ENCODE measurements around the gene CDHR2. TPM values are rescaled to one million over a fixed set of nuclear protein-coding genes. Genes with fewer than 3 reads are reported as not detected.

Gene CDHR2
- total and polyA plus RNA-seq, 2 donors (not counting 3 experiments of a cell fraction or from before 2014, with no cell fraction given) = not detected

DNA sequence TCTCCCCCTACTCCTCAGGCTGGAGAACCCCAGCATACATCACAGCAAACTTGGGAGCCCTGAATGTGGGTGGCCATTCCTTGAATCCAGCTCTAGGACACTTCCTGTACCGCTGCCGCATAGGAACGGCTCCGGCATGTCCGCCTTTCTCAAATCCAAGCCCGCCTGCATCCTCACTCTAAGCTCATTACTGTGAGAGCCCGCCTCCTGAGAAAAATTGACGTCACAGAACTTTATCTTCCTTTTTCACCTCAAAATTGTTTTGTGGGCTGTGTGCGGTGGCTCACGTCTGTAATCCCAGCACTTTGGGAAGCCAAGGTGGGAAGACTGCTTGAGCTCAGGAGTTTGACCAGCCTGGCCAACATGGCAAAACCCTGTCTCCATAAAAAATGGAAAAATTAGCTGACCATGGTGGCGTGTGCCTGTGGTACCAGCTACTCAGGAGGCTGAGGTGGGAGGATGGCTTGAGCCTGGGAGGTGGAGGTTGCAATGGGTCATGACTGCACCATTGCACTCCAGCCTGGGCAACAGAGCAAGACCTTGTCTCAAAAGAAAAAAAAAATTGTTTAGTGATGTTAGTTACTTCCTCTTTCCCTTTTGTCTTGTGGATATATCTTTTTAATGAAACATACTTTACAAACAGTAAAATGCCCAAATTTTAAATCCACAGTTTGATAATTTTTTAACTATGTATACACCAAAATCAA, 34.7 kb upstream of the CDHR2 start:
- FAIRE-seq = no peak
- intact Hi-C loops (cut with micrococcal nuclease) = no loop called here

More for the DNA sequence above, 34.7 kb upstream of the CDHR2 start:
- H3K9me1 ChIP-seq (replicated peaks; ENCODE audit: control insufficient read depth, extremely low read depth, insufficient read depth, low read length) = no peaks in the 10 kb centered on the region
- no TSS peak for BruUV-seq (replicated peaks)
- H3K79me2 ChIP-seq (ENCODE audit: control insufficient read depth, insufficient read depth, low read length) = no peaks in the 10 kb centered on the region
- TF ChIP-seq JUN (IDR thresholded peaks at IDR 0.05; ENCODE audit: borderline replicate concordance, insufficient read depth, insufficient read length, low read depth) (no peak), GATA2 (IDR thresholded peaks at IDR 0.05; ENCODE audit: insufficient read depth, insufficient read length, low read depth, low read length) (no peak), MAX (IDR thresholded peaks at IDR 0.05; ENCODE audit: insufficient read depth, insufficient read length) (no peak), POLR2A (IDR thresholded peaks at IDR 0.05; ENCODE audit: low read depth, low read length) (no peak), POLR2AphosphoS5 (IDR thresholded peaks at IDR 0.05; ENCODE audit: insufficient read depth, low read depth, low read length) (no peak), MYC (IDR thresholded peaks at IDR 0.05; ENCODE audit: low read depth, low read length) (no peak), EZH2 (IDR thresholded peaks at IDR 0.05; ENCODE audit: borderline replicate concordance, low read depth, low read length, severe bottlenecking) (no peak), FOS (IDR thresholded peaks at IDR 0.05; ENCODE audit: borderline replicate concordance, insufficient read depth, low read length) (no peak), CTCF (IDR thresholded peaks at IDR 0.05; ENCODE audit: extremely low read depth in 1 of 2, insufficient read depth in 1 of 2, low read depth in 1 of 2, low read length in 2 of 2) (no peak)
- H3K36me3 ChIP-seq (ENCODE audit: control insufficient read depth in 2 of 2, extremely low read depth in 1 of 2, insufficient read depth in 2 of 2, low read length in 2 of 2) = no peaks in the 10 kb centered on the region
- H3K9ac ChIP-seq (replicated peaks; ENCODE audit: extremely low read depth, insufficient read depth, low read length) = no peak overlapping the region
- no peak overlapping the region for H3K4me3 ChIP-seq (replicated peaks in 1 of 3; ENCODE audit: insufficient read depth in 1 of 3, low read depth in 1 of 3, low read length in 3 of 3)
- DNase-seq (ENCODE audit: low read depth, low spot score) = no peak
- CTCF ChIA-PET = interaction anchor here (1.2 to 1.6 kb wide), 2 partner anchors 15 to 18 kb away, joined by 3 read pairs; no protein-coding TSS in a partner anchor
- no peaks in the 10 kb centered on the region for H3K27me3 ChIP-seq (ENCODE audit: control insufficient read depth in 2 of 2, insufficient read depth in 2 of 2, low read length in 2 of 2)
- no peaks in the 10 kb centered on the region for H4K20me1 ChIP-seq (replicated peaks; ENCODE audit: control insufficient read depth, extremely low read depth, insufficient read depth, low read length)
- H3K9me3 ChIP-seq (replicated peaks; ENCODE audit: control insufficient read depth, insufficient read depth, low read length) = no peaks in the 10 kb centered on the region
- H3K4me2 ChIP-seq (ENCODE audit: insufficient read depth, low read length) = no peak overlapping the region
- POLR2A ChIA-PET = no interaction called here
- H2AFZ ChIP-seq (ENCODE audit: low read depth, low read length) = no peak overlapping the region
- no peaks in the 10 kb centered on the region for H3K4me1 ChIP-seq (ENCODE audit: control insufficient read depth, extremely low read depth, insufficient read depth, low read length)
- no peak overlapping the region for H3K27ac ChIP-seq (ENCODE audit: insufficient read depth, low read depth, low read length)
- dilution Hi-C loops (cut with MboI; ENCODE audit: extremely low pct_ligation_motif_present, low sequenced_read_pairs) = no loop called here

All from endothelial cell of umbilical vein (primary cell).